Measurements from ENCODE around the gene LALBA.

- TF ChIP-seq USF1 (CRISPR knock-in tag; IDR thresholded peaks at IDR 0.05) = no peak
- no peak for TF ChIP-seq IRF2 (CRISPR knock-in tag; IDR thresholded peaks at IDR 0.05; ENCODE audit: borderline replicate concordance, low read depth)
- no peak for TF ChIP-seq NFYB (CRISPR knock-in tag; conservative IDR thresholded peaks at IDR 0.05; ENCODE audit: low read depth)
- TF ChIP-seq JAZF1 (CRISPR knock-in tag; IDR thresholded peaks at IDR 0.05) = no peak
- TF ChIP-seq ELF4 (CRISPR knock-in tag; IDR thresholded peaks at IDR 0.05; ENCODE audit: low read depth) = no peak
- no peak for TF ChIP-seq HMGXB4 (CRISPR knock-in tag; IDR thresholded peaks at IDR 0.05)
Observed at GRCh38 chr12:48580831-48581230, 11.0 kb upstream of the LALBA start.
